GM19324 (cell line): Measurements from ENCODE around the gene IMMP2L.
"Not testable (repeated sequence)": the region's sequence is repeated elsewhere in the genome, so short reads cannot be mapped to it uniquely, and the experiment has no call there.

Experiments used
- ATAC-seq: cut with Tn5 transposase; IDR thresholded peaks from one replicate; pipeline ENCODE4 v1.9.1; 2021; ENCODE audit warnings: mild to moderate bottlenecking, moderate library complexity; ENCODE audit not compliant: unreplicated experiment, low FRiP score

The IMMP2L gene

DNA sequence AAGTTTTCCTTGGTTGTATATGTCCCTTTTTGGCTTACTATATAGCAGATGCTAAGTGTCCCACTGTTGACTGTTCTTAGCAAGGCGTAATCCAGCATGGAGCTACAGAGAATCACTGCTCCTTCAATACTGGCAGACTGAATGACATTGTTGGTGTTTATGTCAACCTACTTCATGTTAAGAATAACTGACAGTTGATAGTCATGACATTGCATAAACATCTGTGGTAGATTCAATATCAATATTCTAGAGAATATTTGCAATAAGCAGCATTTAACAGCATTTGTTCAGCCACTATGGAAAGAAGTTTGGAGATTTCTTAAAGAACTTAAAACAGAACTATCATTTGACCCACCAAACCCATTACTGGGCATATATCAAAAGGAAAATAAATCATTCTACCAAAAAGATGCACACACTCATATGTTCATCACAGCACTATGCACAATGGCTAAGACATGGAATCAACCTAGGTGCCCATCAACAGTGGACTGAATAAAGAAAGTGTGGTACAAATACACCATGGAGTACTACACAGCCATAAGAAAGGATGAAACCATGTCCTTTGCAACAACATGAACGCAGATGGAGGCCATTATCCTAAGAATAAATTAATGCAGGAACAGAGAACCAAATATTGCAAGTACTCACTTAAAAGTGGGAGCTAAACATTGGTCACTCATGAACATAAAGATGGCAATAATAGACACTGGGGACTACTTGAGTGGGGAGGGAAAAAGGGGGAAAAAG, 88.7 kb downstream of the IMMP2L start:
- ATAC-seq: no peak

DNA sequence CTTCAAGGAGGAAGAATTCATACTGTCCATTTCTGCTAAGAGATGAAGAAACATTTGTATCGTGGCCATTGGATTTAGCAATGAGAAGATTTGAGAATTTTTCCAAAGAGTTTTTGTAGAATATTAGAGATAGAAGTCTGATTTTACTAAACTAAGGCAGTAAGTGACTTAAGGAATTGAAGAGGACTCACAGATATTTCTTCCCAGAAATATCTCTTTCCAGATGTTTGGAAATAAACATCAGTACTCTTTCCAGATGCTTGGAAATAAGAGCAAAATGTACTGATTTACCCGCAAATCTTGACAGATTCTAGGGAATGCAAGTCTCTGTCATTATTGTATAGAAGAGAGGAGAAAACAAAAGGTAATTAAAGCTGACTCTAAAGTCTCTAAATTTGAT, 91.3 kb downstream of the IMMP2L start:
- ATAC-seq: no peak

DNA sequence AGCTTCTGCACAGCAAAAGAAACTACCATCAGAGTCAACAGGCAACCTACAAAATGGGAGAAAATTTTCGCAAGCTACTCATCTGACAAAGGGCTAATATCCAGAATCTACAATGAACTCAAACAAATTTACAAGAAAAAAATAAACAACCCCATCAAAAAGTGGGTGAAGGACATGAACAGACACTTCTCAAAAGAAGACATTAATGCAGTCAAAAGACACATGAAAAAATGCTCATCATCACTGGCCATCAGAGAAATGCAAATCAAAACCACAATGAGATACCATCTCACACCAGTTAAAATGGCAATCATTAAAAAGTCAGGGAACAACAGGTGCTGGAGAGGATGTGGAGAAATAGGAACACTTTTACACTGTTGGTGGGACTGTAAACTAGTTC, 92.4 kb downstream of the IMMP2L start:
- ATAC-seq: not testable (repeated sequence)

GRCh38 chr7:111465774-111466173, 96.5 kb downstream of the IMMP2L start:
- ATAC-seq: not testable (repeated sequence)

DNA sequence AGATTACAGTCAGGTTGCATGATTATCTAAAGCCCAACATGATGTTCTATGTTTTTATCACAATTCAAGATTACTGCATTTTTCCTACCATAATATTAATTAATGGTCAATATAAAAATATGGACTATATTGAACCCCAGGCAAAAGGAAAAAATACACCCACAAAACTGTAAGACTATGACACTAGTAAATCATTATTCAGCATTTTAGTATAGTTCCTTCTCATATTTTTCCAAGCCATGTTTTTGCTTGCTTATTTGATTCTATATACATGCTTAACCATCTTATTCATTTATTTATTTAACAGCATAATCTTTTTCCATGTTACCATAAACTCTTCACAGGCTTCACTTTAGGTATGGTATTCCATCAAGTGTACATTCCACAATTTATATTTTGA, 101.6 kb downstream of the IMMP2L start:
- ATAC-seq: no peak

DNA sequence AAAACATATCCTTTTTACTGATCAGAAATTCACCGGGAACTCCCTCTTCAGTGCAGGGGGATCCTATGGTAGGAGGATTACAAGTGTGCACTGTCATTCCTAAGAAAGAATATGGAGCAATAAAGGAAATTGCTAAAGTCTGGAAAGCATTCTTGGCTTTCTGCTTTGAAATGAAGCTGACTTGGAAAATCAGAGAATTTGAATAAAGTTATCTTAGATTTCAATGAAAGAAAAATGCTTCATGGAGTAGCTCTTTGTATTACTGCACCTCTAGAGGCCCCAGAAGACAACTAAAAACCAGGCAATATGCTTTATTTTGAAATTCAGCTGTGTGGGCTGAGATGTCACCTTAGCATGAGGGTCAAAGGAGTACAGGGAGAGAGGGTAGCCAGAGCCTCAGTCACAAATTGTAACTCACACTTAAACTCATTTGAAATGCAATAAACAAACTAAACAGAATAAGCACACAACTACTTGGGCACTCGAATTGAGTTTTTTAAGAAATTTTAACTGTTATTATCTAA, 102.5 kb downstream of the IMMP2L start:
- ATAC-seq: no peak

- no peak for ATAC-seq
Measured at GRCh38 chr7:111459065-111459756, 103.1 kb downstream of the IMMP2L start.

DNA sequence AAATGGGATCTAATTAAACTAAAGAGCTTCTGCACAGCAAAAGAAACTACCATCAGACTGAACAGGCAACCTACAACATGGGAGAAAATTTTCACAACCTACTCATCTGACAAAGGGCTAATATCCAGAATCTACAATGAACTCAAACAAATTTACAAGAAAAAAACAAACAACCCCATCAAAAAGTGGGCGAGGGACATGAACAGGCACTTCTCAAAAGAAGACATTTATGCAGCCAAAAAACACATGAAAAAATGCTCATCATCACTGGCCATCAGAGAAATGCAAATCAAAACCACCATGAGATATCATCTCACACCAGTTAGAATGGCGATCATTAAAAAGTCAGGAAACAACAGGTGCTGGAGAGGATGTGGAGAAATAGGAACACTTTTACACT, 111.6 kb downstream of the IMMP2L start:
- ATAC-seq: not testable (repeated sequence)

GRCh38 chr7:111447502-111447901, 114.8 kb downstream of the IMMP2L start:
- not testable (repeated sequence) for ATAC-seq

GRCh38 chr7:111439977-111440376, 122.3 kb downstream of the IMMP2L start:
- ATAC-seq: no peak

GRCh38 chr7:111438369-111439289, 123.7 kb downstream of the IMMP2L start:
- no peak for ATAC-seq

GRCh38 chr7:111437736-111438135, 124.6 kb downstream of the IMMP2L start:
- ATAC-seq: no peak

DNA sequence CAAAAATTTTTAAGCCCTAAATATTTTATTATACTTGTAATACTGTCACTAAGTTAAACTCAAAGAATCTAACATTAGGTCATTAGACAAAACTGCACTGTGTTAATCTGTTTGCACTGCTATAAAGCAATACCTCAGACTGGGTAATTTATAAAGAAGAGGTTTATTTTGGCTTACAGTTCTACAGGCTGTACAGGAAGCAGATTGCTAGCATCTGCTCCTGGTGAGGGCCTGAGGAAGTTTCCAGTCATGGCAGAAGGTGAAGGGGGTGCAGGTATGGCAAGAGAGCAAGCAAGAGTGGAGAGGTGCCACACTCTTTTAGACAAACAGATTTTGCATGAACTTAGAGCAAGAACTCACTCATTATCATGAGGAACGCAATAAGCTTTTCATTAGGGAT, 125.7 kb downstream of the IMMP2L start:
- ATAC-seq: no peak

DNA sequence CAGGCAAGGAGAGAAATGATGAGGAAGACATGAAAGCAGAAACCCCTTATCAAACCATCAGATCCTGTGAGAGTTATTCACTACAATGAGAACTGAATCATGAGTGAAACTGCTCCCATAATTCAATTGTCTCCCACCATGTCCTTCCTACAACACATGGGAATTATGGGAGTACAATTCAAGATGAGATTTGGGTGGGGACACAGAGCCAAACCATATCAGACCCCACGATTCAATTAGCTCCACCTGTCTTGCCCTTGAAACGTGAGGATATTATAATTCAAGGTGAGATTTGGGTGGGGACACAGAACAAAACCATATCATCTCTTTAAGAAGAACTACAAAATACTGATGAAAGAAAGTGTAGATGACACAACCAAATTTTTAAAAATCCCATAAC, 128.9 kb downstream of the IMMP2L start:
- ATAC-seq: no peak

- no peak for ATAC-seq
Measured at GRCh38 chr7:111429781-111430180, 132.5 kb downstream of the IMMP2L start.

DNA sequence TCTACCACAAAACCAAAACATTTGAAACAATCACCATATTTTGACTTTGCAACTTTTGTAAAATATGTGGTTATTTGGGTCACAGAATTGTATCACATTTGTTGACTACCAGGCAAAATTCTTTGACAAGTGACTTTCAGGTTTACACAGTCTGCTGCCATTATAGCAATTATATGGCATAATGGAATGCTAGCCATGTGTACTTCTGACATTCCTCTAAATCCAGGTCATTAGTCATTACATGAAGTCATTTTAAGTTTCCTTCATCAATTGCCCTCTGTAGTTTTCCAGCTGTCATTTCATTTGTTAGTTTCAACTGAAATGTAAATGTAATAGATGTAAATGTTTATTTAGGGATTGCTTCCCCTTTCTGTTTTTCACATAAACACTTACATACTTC, 137.5 kb downstream of the IMMP2L start:
- no peak for ATAC-seq

DNA sequence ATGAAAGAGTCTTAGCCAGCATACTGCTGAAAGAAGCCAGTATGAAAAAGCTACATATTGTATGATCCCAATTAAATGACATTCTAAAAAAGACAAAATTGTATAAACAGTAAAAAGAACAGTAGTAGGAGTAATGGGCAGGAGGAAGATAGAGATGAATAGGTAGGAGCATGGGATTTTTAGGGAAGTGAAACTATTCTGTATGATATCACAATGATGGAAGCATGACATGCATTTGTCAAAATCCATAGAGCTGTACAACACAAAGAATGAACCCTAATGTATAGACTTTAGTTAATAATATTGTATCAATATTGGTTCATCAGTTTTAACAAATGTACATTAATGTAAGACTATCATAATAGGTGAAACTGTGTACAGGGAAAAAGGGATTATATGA, 147.9 kb downstream of the IMMP2L start:
- ATAC-seq: no peak

DNA sequence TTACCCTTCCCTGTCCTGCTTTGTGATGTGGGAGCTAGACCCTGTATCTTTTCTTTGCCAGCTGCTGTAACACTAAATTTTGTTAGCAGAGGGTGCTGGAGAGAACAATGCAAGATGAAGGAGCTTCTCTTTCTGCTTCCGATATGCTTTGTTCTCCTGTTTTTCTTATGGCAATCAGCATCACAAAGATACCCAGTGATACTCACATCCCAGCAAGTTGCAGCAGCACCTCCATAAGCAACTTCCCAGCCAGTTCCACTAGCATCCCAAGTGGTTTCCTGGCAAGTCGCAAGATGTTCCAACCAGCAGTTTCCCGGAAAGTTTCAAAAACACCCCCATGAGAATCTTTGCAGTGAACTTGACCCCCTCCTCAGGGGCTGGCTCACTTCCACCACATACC, 148.6 kb downstream of the IMMP2L start:
- no peak for ATAC-seq

- no peak for ATAC-seq
Measured at GRCh38 chr7:111410899-111411298, 151.4 kb downstream of the IMMP2L start.

- ATAC-seq: no peak
Measured at GRCh38 chr7:111409714-111410422, 152.4 kb downstream of the IMMP2L start.
